Sigmoid colon (tissue), 4 donors: ENCODE results near the gene VPS13A.

Experiments used
- CTCF ChIP-seq, 4 experiments: fragments of 450-650 bp in 3 of 4; fragments of 200-600 bp in 1 of 4; IDR thresholded peaks; one replicate each; pipeline ENCODE4 v1.5.1; 2016 to 2019; ENCODE audit warnings: antibody characterized with exemption in 4 of 4, mild to moderate bottlenecking in 3 of 4, moderate library complexity in 2 of 4
- EP300 ChIP-seq, 4 donors: sonication (generic); formaldehyde crosslinking; IDR thresholded peaks; one replicate each; pipeline ENCODE4 v1.6.1; 2017; ENCODE audit warnings: antibody characterized with exemption in 4 of 4
- POLR2A ChIP-seq, 2 donors: fragments of 450-650 bp; IDR thresholded peaks; one replicate each; pipeline ENCODE4 v1.6.1; 2016; ENCODE audit warnings: antibody characterized with exemption in 2 of 2, mild to moderate bottlenecking in 2 of 2, moderate library complexity in 2 of 2
- POLR2AphosphoS5 ChIP-seq, 4 donors: sonication (generic); formaldehyde crosslinking; IDR thresholded peaks; one replicate each; pipeline ENCODE4 v1.6.1; 2017; ENCODE audit warnings: antibody characterized with exemption in 4 of 4

DNA sequence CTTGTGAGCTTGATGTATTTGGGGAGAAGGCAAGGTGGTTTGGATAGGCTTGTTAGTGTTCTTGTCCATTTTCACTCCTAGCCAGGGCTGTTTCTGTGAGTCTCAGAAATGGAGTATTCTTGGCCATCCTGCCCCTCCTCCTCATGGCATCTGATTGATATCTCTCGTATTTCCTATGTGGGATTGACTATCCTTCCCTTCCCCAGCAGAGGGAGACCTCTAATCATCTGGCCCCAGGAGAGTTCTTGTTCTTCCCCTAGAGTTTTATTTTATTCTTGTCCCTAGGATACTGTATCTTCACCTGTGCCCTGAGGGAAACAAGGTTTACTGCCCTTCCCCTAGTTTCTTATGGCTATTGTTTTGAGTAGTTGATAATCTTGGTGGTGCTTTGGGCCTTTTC, 114.4 kb downstream of the VPS13A start:
- no peak for TF ChIP-seq CTCF (IDR thresholded peaks at IDR 0.05)
- no peak for TF ChIP-seq POLR2A (IDR thresholded peaks at IDR 0.05)
- TF ChIP-seq EP300 (IDR thresholded peaks at IDR 0.05): no peak
- no peak for TF ChIP-seq POLR2AphosphoS5 (IDR thresholded peaks at IDR 0.05)
